Measurements from ENCODE around the gene C9orf57. TPM values are rescaled to one million over a fixed set of nuclear protein-coding genes. Genes with fewer than 3 reads are reported as not detected.
"Not testable (repeated sequence)": the region's sequence is repeated elsewhere in the genome, so short reads cannot be mapped to it uniquely, and the experiment has no call there.

C9orf57 gene
- total and polyA plus RNA-seq, 2 of the 13 experiments (the other 11 are each of a cell fraction or from before 2014, with no cell fraction given): 0.09 TPM; not detected in 1

DNA sequence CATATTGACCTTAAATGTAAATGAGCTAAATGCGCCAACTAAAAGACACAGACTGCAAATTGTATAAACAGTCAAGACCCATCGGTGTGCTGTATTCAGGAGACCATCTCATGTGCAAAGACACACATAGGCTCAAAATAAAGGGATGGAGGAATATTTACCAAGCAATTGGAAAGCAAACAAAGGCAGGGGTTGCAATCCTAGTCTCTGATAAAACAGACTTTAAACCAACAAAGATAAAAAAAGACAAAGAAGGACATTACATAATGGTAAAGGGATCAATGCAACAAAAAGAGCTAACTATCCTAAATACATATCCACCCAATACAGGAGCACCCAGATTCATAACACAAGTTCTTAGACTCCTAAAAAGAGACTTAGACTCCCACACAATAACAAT lies 14.3 kb upstream of the C9orf57 start (continued):
- peak; percentile 65; the same call in 1 of the 2 replicates for TF ChIP-seq HMG20A (CRISPR knock-in tag; IDR thresholded peaks at IDR 0.05; ENCODE audit: borderline replicate concordance)
- TF ChIP-seq, protein P1, sequence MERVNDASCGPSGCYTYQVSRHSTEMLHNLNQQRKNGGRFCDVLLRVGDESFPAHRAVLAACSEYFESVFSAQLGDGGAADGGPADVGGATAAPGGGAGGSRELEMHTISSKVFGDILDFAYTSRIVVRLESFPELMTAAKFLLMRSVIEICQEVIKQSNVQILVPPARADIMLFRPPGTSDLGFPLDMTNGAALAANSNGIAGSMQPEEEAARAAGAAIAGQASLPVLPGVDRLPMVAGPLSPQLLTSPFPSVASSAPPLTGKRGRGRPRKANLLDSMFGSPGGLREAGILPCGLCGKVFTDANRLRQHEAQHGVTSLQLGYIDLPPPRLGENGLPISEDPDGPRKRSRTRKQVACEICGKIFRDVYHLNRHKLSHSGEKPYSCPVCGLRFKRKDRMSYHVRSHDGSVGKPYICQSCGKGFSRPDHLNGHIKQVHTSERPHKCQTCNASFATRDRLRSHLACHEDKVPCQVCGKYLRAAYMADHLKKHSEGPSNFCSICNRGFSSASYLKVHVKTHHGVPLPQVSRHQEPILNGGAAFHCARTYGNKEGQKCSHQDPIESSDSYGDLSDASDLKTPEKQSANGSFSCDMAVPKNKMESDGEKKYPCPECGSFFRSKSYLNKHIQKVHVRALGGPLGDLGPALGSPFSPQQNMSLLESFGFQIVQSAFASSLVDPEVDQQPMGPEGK (CRISPR knock-in tag; IDR thresholded peaks at IDR 0.05): peak; percentile 27; the same call in 1 of the 2 replicates
- TF ChIP-seq SOX6 (IDR thresholded peaks at IDR 0.05): not testable (repeated sequence)
- peak; percentile 96 for TF ChIP-seq SOX6 (CRISPR knock-in tag; IDR thresholded peaks at IDR 0.05)
- peak; percentile 77 for TF ChIP-seq ONECUT2 (CRISPR knock-in tag; IDR thresholded peaks at IDR 0.05)
- TF ChIP-seq HMG20B (CRISPR knock-in tag; conservative IDR thresholded peaks at IDR 0.05): peak; percentile 85; the same call in 1 of the 2 replicates
- peak; percentile 80; the same call in 1 of the 2 replicates for TF ChIP-seq FOXJ3 (CRISPR knock-in tag; IDR thresholded peaks at IDR 0.05; ENCODE audit: borderline replicate concordance)

DNA sequence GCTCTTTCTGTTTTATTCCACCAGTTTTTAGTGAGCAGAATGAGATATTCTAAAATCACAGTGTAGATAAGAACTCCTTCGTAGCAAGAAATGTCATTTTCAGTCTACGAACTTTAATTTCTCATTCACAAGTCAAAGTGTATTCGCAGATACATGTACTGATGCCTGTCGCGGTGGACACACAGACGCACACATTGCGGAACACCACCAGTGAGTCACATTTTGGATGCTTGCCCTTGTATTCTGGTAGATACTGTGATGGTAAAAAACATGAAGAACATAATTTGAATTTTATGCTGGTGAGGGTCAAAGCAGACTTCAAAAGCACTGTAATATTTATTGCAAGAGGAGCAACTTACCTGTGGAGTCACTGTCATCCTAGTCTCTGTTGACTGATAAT lies 4.7 kb upstream of the C9orf57 start:
- in situ Hi-C loops (cut with HindIII; ENCODE audit: extremely low pct_ligation_motif_present, low pct_unique_long_range_greater_than_20kb): no loop called here
- Histone ChIP-seq H3K27me3 (ENCODE audit: control insufficient read depth in 1 of 2, insufficient read depth in 2 of 2, low read length in 2 of 2) (no peaks in the 10 kb centered on the region), H3K4me2 (ENCODE audit: low read depth, low read length) (no peak overlapping the region), H4K20me1 (ENCODE audit: insufficient read depth, low read length) (no peaks in the 10 kb centered on the region), H2AFZ (ENCODE audit: low read length) (no peak overlapping the region), H3K27ac (ENCODE audit: extremely low read length, insufficient read depth, low read length) (no peak overlapping the region), H3K36me3 (replicated peaks in 1 of 2; ENCODE audit: control insufficient read depth in 1 of 2, insufficient read depth in 2 of 2, low read length in 2 of 2) (no peaks in the 10 kb centered on the region), H3K9ac (ENCODE audit: insufficient read depth, low read depth, low read length) (no peak overlapping the region), H3K4me3 (replicated peaks in 1 of 3; ENCODE audit: insufficient read depth in 1 of 3, low read depth in 2 of 3, low read length in 3 of 3) (no peak overlapping the region), H3K79me2 (ENCODE audit: insufficient read depth, low read length) (no peaks in the 10 kb centered on the region), H3K9me3 (ENCODE audit: low read length) (no peaks in the 10 kb centered on the region), H3K4me1 (ENCODE audit: insufficient read depth, low read length) (no peaks in the 10 kb centered on the region)
- no peak for ATAC-seq
- FAIRE-seq: no peak
- no TSS peak for BruUV-seq (replicated peaks)
- 38% methylated on average over 7 of the region's 7 CpGs for WGBS (ENCODE audit: low lambda C conversion rate)
- CTCF ChIA-PET (ENCODE audit: low intra/inter-chr PET ratio, low total read pairs): no interaction called here
- DNase-seq (ENCODE audit: low spot score): no peak
- POLR2A ChIA-PET: no interaction called here
- intact Hi-C loops (cut with micrococcal nuclease; ENCODE audit: unreplicated experiment): no loop called here
- TF ChIP-seq NFE2 (CRISPR knock-in tag; IDR thresholded peaks at IDR 0.05) (no peak), ATAD3A (CRISPR knock-in tag; IDR thresholded peaks at IDR 0.05) (no peak), ZNF33A (CRISPR knock-in tag; IDR thresholded peaks at IDR 0.05; ENCODE audit: borderline replicate concordance) (no peak), JDP2 (CRISPR knock-in tag; IDR thresholded peaks at IDR 0.05; ENCODE audit: borderline replicate concordance) (no peak), ZNF616 (CRISPR knock-in tag; IDR thresholded peaks at IDR 0.05; ENCODE audit: low read depth) (no peak)
- TF ChIP-seq, protein P2, sequence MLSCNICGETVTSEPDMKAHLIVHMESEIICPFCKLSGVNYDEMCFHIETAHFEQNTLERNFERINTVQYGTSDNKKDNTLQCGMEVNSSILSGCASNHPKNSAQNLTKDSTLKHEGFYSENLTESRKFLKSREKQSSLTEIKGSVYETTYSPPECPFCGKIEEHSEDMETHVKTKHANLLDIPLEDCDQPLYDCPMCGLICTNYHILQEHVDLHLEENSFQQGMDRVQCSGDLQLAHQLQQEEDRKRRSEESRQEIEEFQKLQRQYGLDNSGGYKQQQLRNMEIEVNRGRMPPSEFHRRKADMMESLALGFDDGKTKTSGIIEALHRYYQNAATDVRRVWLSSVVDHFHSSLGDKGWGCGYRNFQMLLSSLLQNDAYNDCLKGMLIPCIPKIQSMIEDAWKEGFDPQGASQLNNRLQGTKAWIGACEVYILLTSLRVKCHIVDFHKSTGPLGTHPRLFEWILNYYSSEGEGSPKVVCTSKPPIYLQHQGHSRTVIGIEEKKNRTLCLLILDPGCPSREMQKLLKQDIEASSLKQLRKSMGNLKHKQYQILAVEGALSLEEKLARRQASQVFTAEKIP (CRISPR knock-in tag; IDR thresholded peaks at IDR 0.05; ENCODE audit: borderline replicate concordance): no peak
- TF ChIP-seq, protein P3, sequence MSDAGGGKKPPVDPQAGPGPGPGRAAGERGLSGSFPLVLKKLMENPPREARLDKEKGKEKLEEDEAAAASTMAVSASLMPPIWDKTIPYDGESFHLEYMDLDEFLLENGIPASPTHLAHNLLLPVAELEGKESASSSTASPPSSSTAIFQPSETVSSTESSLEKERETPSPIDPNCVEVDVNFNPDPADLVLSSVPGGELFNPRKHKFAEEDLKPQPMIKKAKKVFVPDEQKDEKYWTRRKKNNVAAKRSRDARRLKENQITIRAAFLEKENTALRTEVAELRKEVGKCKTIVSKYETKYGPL (CRISPR knock-in tag; IDR thresholded peaks at IDR 0.05): no peak
- TF ChIP-seq, protein P4, sequence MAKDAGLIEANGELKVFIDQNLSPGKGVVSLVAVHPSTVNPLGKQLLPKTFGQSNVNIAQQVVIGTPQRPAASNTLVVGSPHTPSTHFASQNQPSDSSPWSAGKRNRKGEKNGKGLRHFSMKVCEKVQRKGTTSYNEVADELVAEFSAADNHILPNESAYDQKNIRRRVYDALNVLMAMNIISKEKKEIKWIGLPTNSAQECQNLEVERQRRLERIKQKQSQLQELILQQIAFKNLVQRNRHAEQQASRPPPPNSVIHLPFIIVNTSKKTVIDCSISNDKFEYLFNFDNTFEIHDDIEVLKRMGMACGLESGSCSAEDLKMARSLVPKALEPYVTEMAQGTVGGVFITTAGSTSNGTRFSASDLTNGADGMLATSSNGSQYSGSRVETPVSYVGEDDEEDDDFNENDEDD (CRISPR knock-in tag; IDR thresholded peaks at IDR 0.05; ENCODE audit: borderline replicate concordance): no peak
- TF ChIP-seq, protein P5, sequence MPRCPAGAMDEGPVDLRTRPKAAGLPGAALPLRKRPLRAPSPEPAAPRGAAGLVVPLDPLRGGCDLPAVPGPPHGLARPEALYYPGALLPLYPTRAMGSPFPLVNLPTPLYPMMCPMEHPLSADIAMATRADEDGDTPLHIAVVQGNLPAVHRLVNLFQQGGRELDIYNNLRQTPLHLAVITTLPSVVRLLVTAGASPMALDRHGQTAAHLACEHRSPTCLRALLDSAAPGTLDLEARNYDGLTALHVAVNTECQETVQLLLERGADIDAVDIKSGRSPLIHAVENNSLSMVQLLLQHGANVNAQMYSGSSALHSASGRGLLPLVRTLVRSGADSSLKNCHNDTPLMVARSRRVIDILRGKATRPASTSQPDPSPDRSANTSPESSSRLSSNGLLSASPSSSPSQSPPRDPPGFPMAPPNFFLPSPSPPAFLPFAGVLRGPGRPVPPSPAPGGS (CRISPR knock-in tag; IDR thresholded peaks at IDR 0.05): no peak

Data from HepG2 (cell line).